GM12878 (cell line): ENCODE data around the gene KDF1. TPM values are rescaled to one million over a fixed set of nuclear protein-coding genes. Genes with fewer than 3 reads are reported as not detected.
"Not testable (repeated sequence)": the region's sequence is repeated elsewhere in the genome, so short reads cannot be mapped to it uniquely, and the experiment has no call there.

Experiments used
- ATAC-seq: fragments of 200-7000 bp; cut with Tn5 transposase; 3 replicates; pipeline ENCODE4 v1.9.1; 2020; ENCODE audit warnings: mild to moderate bottlenecking, moderate library complexity
- BruUV-seq: library from RNA; stranded (reverse); fragments of 400-500 nt; replicated peaks from 2 replicates; lab custom pipeline; 2021; lab: Mats Ljungman, UMichigan
- CTCF ChIA-PET: fragments of 300-600 bp; sonication (Branson Sonifier 250); formaldehyde crosslinking; extraction: SDS; loops from one replicate; lab custom pipeline; 2021; ENCODE audit warnings: inconsistent platforms; lab: Yijun Ruan, JAX
- POLR2A ChIA-PET: fragments of 350-600 bp; formaldehyde crosslinking; extraction: SDS; loops from one replicate; lab custom pipeline; 2021; ENCODE audit warnings: inconsistent platforms; lab: Charles Lee
- RAD21 ChIA-PET: fragments of 300-600 bp; sonication (Branson Sonifier 250); formaldehyde crosslinking; loops from one replicate; lab custom pipeline; 2023; ENCODE audit warnings: antibody characterized with exemption; ENCODE audit not compliant: unreplicated experiment; lab: Charles Lee
- SMC1A ChIA-PET: fragments of 300-600 bp; sonication (Branson Sonifier 250); formaldehyde crosslinking; loops from one replicate; lab custom pipeline; 2023; ENCODE audit not compliant: unreplicated experiment, uncharacterized antibody; lab: Charles Lee
- DNase-seq: peaks from one replicate; pipeline ENCODE4 v3.0.0-alpha.2; 2011; ENCODE audit warnings: low read depth, low spot score
- FAIRE-seq: peaks from 3 replicates; lab custom pipeline; 2011; peaks lifted over from hg19 to GRCh38; lab: Jason Lieb, UNC
- H2AFZ ChIP-seq: 2 replicates; pipeline ENCODE4 v1.6.0; 2011; ENCODE audit warnings: low read depth, low read length, control low read depth; ENCODE audit not compliant: control insufficient read depth
- H3K27ac ChIP-seq: 2 replicates; pipeline ENCODE4 v1.5.1; 2011; ENCODE audit warnings: control low read depth; ENCODE audit not compliant: control insufficient read depth, insufficient read depth
- H3K27me3 ChIP-seq, 2 experiments: replicated peaks in 1 of 2; 2 replicates each; pipeline versions ENCODE4 v1.6.0 to v1.6.1; 2011; ENCODE audit warnings: low read length in 1 of 2; ENCODE audit not compliant: control insufficient read depth in 2 of 2, insufficient read depth in 2 of 2
- H3K36me3 ChIP-seq, 2 experiments: 2 replicates each; pipeline ENCODE4 v1.5.1; 2011; ENCODE audit warnings: low read length in 1 of 2; ENCODE audit not compliant: control insufficient read depth in 2 of 2, insufficient read depth in 2 of 2
- H3K4me1 ChIP-seq: 2 replicates; pipeline ENCODE4 v1.6.1; 2011; ENCODE audit warnings: mild to moderate bottlenecking, low read length, moderate library complexity, mixed read lengths; ENCODE audit not compliant: control insufficient read depth, insufficient read depth
- H3K4me2 ChIP-seq: 2 replicates; pipeline ENCODE4 v1.6.0; 2011; ENCODE audit warnings: control low read depth; ENCODE audit not compliant: control insufficient read depth, insufficient read depth
- H3K4me3 ChIP-seq: fragments of 200-600 bp; sonication (generic); 2 replicates; pipeline ENCODE4 v1.5.1; 2016
- H3K79me2 ChIP-seq: 2 replicates; pipeline ENCODE4 v1.6.0; 2011; ENCODE audit warnings: low read length; ENCODE audit not compliant: control insufficient read depth, insufficient read depth
- H3K9ac ChIP-seq: 2 replicates; pipeline ENCODE4 v1.8.0; 2011; ENCODE audit warnings: low read length, control low read depth, mixed read lengths; ENCODE audit not compliant: control insufficient read depth, insufficient read depth
- H3K9me3 ChIP-seq: replicated peaks from 3 replicates; pipeline ENCODE4 v1.5.1; 2011; ENCODE audit warnings: mild to moderate bottlenecking, low read length; ENCODE audit not compliant: control insufficient read depth, insufficient read depth
- H4K20me1 ChIP-seq: 2 replicates; pipeline ENCODE4 v1.6.0; 2011; ENCODE audit not compliant: control insufficient read depth, insufficient read depth
- CEBPB ChIP-seq, 2 experiments: fragments of 150-350 bp in 1 of 2; IDR thresholded peaks; 2 replicates each; pipeline ENCODE4 v1.6.1; 2012 to 2014; ENCODE audit warnings: low read depth in 2 of 2, low read length in 2 of 2, borderline replicate concordance in 1 of 2, inconsistent platforms in 1 of 2
- CHD2 ChIP-seq: IDR thresholded peaks from 2 replicates; pipeline ENCODE4 v1.6.1; 2011; ENCODE audit warnings: low read depth, low read length, improper control_type of control experiment, borderline replicate concordance
- ELK1 ChIP-seq: IDR thresholded peaks from 2 replicates; pipeline ENCODE4 v1.6.1; 2012; ENCODE audit warnings: low read depth, low read length, improper control_type of control experiment
- FOXM1 ChIP-seq: IDR thresholded peaks from 2 replicates; pipeline ENCODE4 v1.6.1; 2012; ENCODE audit warnings: low read depth, mild to moderate bottlenecking, inconsistent platforms, low read length, moderate library complexity
- MEF2B ChIP-seq: fragments of 450-650 bp; IDR thresholded peaks from 2 replicates; pipeline ENCODE4 v1.6.1; 2018; ENCODE audit warnings: mild to moderate bottlenecking, moderate library complexity; ENCODE audit not compliant: partially characterized antibody, poor library complexity, severe bottlenecking
- NR2C1 ChIP-seq: fragments of 450-650 bp; IDR thresholded peaks from 2 replicates; pipeline ENCODE4 v1.6.1; 2017; ENCODE audit warnings: antibody characterized with exemption, mild to moderate bottlenecking, moderate library complexity
- PAX8 ChIP-seq: fragments of 450-650 bp; IDR thresholded peaks from 2 replicates; pipeline ENCODE4 v1.6.1; 2017; ENCODE audit warnings: mild to moderate bottlenecking, moderate library complexity
- SMAD5 ChIP-seq: IDR thresholded peaks from 2 replicates; pipeline ENCODE4 v1.6.1; 2016; ENCODE audit warnings: antibody characterized with exemption, low read depth
- SREBF1 ChIP-seq: IDR thresholded peaks from 2 replicates; pipeline ENCODE4 v1.6.1; 2012; ENCODE audit warnings: mild to moderate bottlenecking, low read length
- STAT1 ChIP-seq: fragments of 450-650 bp; conservative IDR thresholded peaks from 2 replicates; pipeline ENCODE4 v1.6.1; 2014; ENCODE audit warnings: antibody characterized with exemption, mild to moderate bottlenecking
- STAT3 ChIP-seq: IDR thresholded peaks from 2 replicates; pipeline ENCODE4 v1.6.1; 2011; ENCODE audit warnings: low read depth, low read length, improper control_type of control experiment
- ZBED1 ChIP-seq: IDR thresholded peaks from 2 replicates; pipeline ENCODE4 v1.6.1; 2016; ENCODE audit warnings: borderline replicate concordance
- WGBS: methylation state at CpG from one replicate; pipeline ENCODE4 v1.1.6; 2016; ENCODE audit warnings: low lambda C conversion rate; ENCODE audit not compliant: insufficient replicate concordance, insufficient coverage; ENCODE audit errors: missing lambda C conversion rate; 5-methylcytosine and 5-hydroxymethylcytosine counted together
- in situ Hi-C: fragments of 300-500 bp; cut with MboI; formaldehyde crosslinking; loops from 9 replicates; pipeline ENCODE4 v1.14.3; 2018; ENCODE audit warnings: mixed read lengths
- intact Hi-C: fragments of 100-400 bp; cut with micrococcal nuclease; formaldehyde crosslinking; loops from one replicate; pipeline ENCODE4 v1.14.2; 2022; ENCODE audit not compliant: unreplicated experiment
- polyA plus RNA-seq, 11 experiments: library from polyadenylated mRNA; depleted of rRNA in 4 of 11; unstranded in 6 of 11; stranded (reverse) in 5 of 11; fragments of >200 nt; fragmentation: Nextera tagmentation in 4 of 11; fragmentation: Illumina TruSeq in 1 of 11; extraction: Ambion mirVana in 4 of 11; extraction: Trizol in 1 of 11; gene quantifications; 1 replicate in 1 of 11; 2 replicates in 10 of 11; pipeline versions ENCODE4 v1.2.1 to v1.2.3, GENCODE V29; 2011 to 2016; ENCODE audit warnings: inconsistent platforms in 2 of 11, missing spikeins in 2 of 11, low read depth in 1 of 11
- total RNA-seq, 4 experiments: library from RNA; depleted of rRNA in 3 of 4; stranded (reverse); fragments of >200 nt in 3 of 4; fragmentation: Illumina TruSeq in 1 of 4; extraction: Trizol in 1 of 4; gene quantifications; 2 replicates each; pipeline versions ENCODE4 v1.2.1 to v1.2.3, GENCODE V29; 2013 to 2021
- TF ChIP-seq, protein P1 (sequence below): fragments of 450-650 bp; IDR thresholded peaks from 2 replicates; pipeline ENCODE4 v1.6.1; 2016; ENCODE audit warnings: mild to moderate bottlenecking, moderate library complexity, borderline replicate concordance

KDF1 gene
- total and polyA plus RNA-seq, 10 of the 15 experiments (the other 5 are each of a cell fraction or from before 2014, with no cell fraction given), result 0.03 to 0.13 (median 0.04) TPM; not detected in 7

DNA sequence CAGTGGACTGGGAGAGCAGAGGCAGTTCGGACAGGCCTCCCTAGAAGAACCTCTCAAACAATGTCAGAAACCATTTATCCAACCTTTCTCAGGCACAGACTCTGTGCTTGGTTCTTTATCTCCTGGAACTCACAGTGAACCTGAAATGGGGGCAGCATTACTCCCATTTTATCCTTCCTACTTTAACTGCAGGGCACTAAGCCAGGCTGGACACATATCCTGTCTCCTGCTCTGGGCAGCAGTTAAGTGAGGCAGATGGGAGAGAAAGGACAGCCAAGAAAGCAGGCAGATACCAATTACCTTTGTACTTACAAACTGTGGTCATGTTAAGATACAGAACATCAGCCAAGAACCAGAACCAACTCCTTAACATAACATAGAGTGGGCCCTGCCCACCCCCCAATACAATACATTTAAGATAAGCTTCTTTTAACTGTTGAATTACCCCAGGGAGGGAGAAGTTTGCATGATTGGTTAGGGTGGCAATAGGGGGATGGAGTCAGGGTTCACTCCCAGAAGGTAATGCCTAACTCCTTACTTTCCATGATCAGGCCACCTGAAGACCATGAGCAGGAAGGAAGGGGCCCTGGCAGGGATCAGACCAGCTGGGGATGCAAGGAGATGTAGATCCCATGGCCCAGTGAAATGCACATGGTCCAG, 10.9 kb downstream of the KDF1 start:
- no peak overlapping the region for H3K4me2 ChIP-seq

DNA sequence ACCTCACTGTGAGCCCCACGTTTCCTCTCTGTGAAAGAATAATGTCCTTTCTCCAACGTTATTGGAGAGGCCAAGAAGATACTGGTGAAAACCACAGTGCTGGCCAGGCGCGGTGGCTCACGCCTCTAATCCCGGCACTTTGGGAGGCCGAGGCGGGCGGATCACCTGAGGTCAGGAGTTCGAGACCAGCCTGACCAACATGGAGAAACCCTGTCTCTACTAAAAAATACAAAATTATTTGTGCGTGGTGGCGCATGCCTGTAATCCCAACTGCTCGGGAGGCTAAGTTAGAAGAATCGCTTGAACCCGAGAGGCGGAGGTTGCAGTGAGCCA, 11.6 kb downstream of the KDF1 start:
- ChIA-PET POLR2A (interaction anchor here (0.6 kb wide), 1 partner anchor 348 kb away, joined by 3 read pairs; no protein-coding TSS in a partner anchor), CTCF (interaction anchor here (1.2 kb wide), 1 partner anchor 9 kb away, joined by 3 read pairs; no protein-coding TSS in a partner anchor)
- RAD21 ChIA-PET, H3K4me3 ChIP-seq, H3K9me3 ChIP-seq, intact Hi-C loops, H3K27me3 ChIP-seq, BruUV-seq, H3K4me1 ChIP-seq, ATAC-seq, H2AFZ ChIP-seq, H3K79me2 ChIP-seq, H3K4me2 ChIP-seq, SMC1A ChIA-PET, H3K9ac ChIP-seq, DNase-seq, in situ Hi-C loops, H3K27ac ChIP-seq, H4K20me1 ChIP-seq, FAIRE-seq: not testable (repeated sequence)
- peaks cover 4 to 17% of the 10 kb centered on the region in 2 experiments; a peak in 3 of 4 replicates for H3K36me3 ChIP-seq
- 91% methylated on average over 16 of the region's 16 CpGs for WGBS

More for the DNA sequence above, 10.9 kb downstream of the KDF1 start:
- no TSS peak for BruUV-seq
- in situ Hi-C loops (no loop called here), intact Hi-C loops (no loop called here)
- Histone ChIP-seq H2AFZ (no peak overlapping the region), H3K9ac (no peak overlapping the region), H3K27ac (no peak overlapping the region), H3K4me3 (no peak overlapping the region), H3K36me3 (peaks cover 4 to 16% of the 10 kb centered on the region in 2 experiments; a peak in 3 of 4 replicates), H3K79me2 (no peaks in the 10 kb centered on the region), H4K20me1 (no peaks in the 10 kb centered on the region; the same call in 1 of the 2 replicates), H3K27me3 (no peaks in the 10 kb centered on the region), H3K9me3 (no peaks in the 10 kb centered on the region), H3K4me1 (no peaks in the 10 kb centered on the region)
- ATAC-seq (no peak), FAIRE-seq (no peak), DNase-seq (no peak)
- POLR2A ChIA-PET, result no interaction called here
- SMC1A ChIA-PET, result no interaction called here
- 43% methylated on average over 1 of the region's 1 CpG for whole genome bisulfite sequencing
- RAD21 ChIA-PET, result no interaction called here
- CTCF ChIA-PET, result no interaction called here
- TF ChIP-seq ELK1 (no peak), SMAD5 (no peak), SREBF1 (no peak), CHD2 (no peak), NR2C1 (no peak), ZBED1 (no peak), CEBPB (IDR thresholded peaks at IDR 0.05; ENCODE audit: borderline replicate concordance in 1 of 2, low read depth in 2 of 2, low read length in 2 of 2) (no peak), PAX8 (no peak), FOXM1 (no peak), MEF2B (no peak), STAT1 (no peak), STAT3 (no peak)
- TF ChIP-seq, protein P1, sequence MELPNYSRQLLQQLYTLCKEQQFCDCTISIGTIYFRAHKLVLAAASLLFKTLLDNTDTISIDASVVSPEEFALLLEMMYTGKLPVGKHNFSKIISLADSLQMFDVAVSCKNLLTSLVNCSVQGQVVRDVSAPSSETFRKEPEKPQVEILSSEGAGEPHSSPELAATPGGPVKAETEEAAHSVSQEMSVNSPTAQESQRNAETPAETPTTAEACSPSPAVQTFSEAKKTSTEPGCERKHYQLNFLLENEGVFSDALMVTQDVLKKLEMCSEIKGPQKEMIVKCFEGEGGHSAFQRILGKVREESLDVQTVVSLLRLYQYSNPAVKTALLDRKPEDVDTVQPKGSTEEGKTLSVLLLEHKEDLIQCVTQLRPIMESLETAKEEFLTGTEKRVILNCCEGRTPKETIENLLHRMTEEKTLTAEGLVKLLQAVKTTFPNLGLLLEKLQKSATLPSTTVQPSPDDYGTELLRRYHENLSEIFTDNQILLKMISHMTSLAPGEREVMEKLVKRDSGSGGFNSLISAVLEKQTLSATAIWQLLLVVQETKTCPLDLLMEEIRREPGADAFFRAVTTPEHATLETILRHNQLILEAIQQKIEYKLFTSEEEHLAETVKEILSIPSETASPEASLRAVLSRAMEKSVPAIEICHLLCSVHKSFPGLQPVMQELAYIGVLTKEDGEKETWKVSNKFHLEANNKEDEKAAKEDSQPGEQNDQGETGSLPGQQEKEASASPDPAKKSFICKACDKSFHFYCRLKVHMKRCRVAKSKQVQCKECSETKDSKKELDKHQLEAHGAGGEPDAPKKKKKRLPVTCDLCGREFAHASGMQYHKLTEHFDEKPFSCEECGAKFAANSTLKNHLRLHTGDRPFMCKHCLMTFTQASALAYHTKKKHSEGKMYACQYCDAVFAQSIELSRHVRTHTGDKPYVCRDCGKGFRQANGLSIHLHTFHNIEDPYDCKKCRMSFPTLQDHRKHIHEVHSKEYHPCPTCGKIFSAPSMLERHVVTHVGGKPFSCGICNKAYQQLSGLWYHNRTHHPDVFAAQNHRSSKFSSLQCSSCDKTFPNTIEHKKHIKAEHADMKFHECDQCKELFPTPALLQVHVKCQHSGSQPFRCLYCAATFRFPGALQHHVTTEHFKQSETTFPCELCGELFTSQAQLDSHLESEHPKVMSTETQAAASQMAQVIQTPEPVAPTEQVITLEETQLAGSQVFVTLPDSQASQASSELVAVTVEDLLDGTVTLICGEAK, result no peak
- TF ChIP-seq, all 136 proteins: peak for 0
